Loucy (cell line): ENCODE data around the gene BCL2L1.

Experiments used
- H2AFZ ChIP-seq: fragments of 200-600 bp; sonication (generic); 2 replicates; pipeline ENCODE4 v1.6.0; 2016; ENCODE audit warnings: antibody characterized with exemption, mild to moderate bottlenecking, low read length, moderate library complexity
- H3F3A ChIP-seq: fragments of 200-600 bp; 2 replicates; pipeline ENCODE4 v1.6.0; 2016; ENCODE audit warnings: antibody characterized with exemption, low read depth, mild to moderate bottlenecking
- H3K27me3 ChIP-seq: fragments of 200-600 bp; sonication (generic); 2 replicates; pipeline ENCODE4 v1.6.1; 2014; ENCODE audit warnings: low read length, mild to moderate bottlenecking; ENCODE audit not compliant: insufficient read depth, poor library complexity, severe bottlenecking
- H3K36me3 ChIP-seq: fragments of 200-600 bp; sonication (generic); 2 replicates; pipeline ENCODE4 v1.6.1; 2016; ENCODE audit warnings: low read length; ENCODE audit not compliant: insufficient read depth
- H3K4me1 ChIP-seq: fragments of 200-600 bp; sonication (generic); 2 replicates; pipeline ENCODE4 v1.5.1; 2014; ENCODE audit warnings: low read length, mild to moderate bottlenecking; ENCODE audit not compliant: insufficient read depth, poor library complexity, severe bottlenecking
- H3K4me2 ChIP-seq: fragments of 200-600 bp; sonication (generic); 2 replicates; pipeline ENCODE4 v1.6.0; 2014; ENCODE audit warnings: antibody characterized with exemption, low read length, low read depth, mild to moderate bottlenecking; ENCODE audit not compliant: poor library complexity, severe bottlenecking
- H3K4me3 ChIP-seq: fragments of 200-600 bp; sonication (generic); 2 replicates; pipeline ENCODE4 v1.5.1; 2014; ENCODE audit warnings: low read length, mild to moderate bottlenecking, mixed read lengths; ENCODE audit not compliant: poor library complexity, severe bottlenecking
- H3K79me2 ChIP-seq: fragments of 200-600 bp; sonication (generic); 2 replicates; pipeline ENCODE4 v1.6.1; 2014; ENCODE audit warnings: low read length; ENCODE audit not compliant: insufficient read depth
- H3K9ac ChIP-seq: fragments of 200-600 bp; sonication (generic); 2 replicates; pipeline ENCODE4 v1.6.0; 2014; ENCODE audit warnings: mild to moderate bottlenecking, low read depth, low read length, moderate library complexity; ENCODE audit not compliant: poor library complexity, severe bottlenecking
- H3K9me2 ChIP-seq: fragments of 200-600 bp; sonication (generic); replicated peaks from 2 replicates; pipeline ENCODE4 v1.6.1; 2016; ENCODE audit warnings: low read depth, low read length, mixed read lengths
- H3K9me3 ChIP-seq: fragments of 200-600 bp; sonication (generic); 2 replicates; pipeline ENCODE4 v1.6.1; 2014; ENCODE audit warnings: mild to moderate bottlenecking, antibody characterized with exemption, low read length, low read depth; ENCODE audit not compliant: insufficient read depth
- H4K20me1 ChIP-seq: fragments of 200-600 bp; sonication (generic); 2 replicates; pipeline ENCODE4 v1.6.0; 2014; ENCODE audit warnings: antibody characterized with exemption, low read length, mild to moderate bottlenecking; ENCODE audit not compliant: insufficient read depth, poor library complexity, severe bottlenecking
- CTCF ChIP-seq: fragments of 200-600 bp; sonication (generic); conservative IDR thresholded peaks from 2 replicates; pipeline ENCODE4 v1.5.1; 2014; ENCODE audit warnings: mild to moderate bottlenecking, antibody characterized with exemption, low read length
- EZH2phosphoT487 ChIP-seq: fragments of 200-600 bp; IDR thresholded peaks from 2 replicates; pipeline ENCODE4 v1.6.1; 2018; ENCODE audit warnings: antibody characterized with exemption, mild to moderate bottlenecking, moderate library complexity, borderline replicate concordance

BCL2L1 gene

GRCh38 chr20:31667315-31668285 is 55.1 kb downstream of the BCL2L1 start:
- Histone ChIP-seq H3K9me3 (no peaks in the 10 kb centered on the region), H2AFZ (no peak overlapping the region), H4K20me1 (no peaks in the 10 kb centered on the region), H3K9ac (peak overlapping the region; percentile 40), H3K4me1 (peaks cover 23% of the 10 kb centered on the region), H3K9me2 (no peaks in the 10 kb centered on the region), H3K4me2 (peak overlapping the region; percentile 34), H3K79me2 (peaks cover 54% of the 10 kb centered on the region), H3K36me3 (peaks cover 50% of the 10 kb centered on the region; the same call in 1 of the 2 replicates), H3K4me3 (no peak overlapping the region), H3K27me3 (no peaks in the 10 kb centered on the region), H3F3A (no peaks in the 10 kb centered on the region)
- no peak for TF ChIP-seq EZH2phosphoT487
- TF ChIP-seq CTCF = no peak

- Histone ChIP-seq H4K20me1 (no peaks in the 10 kb centered on the region), H3K79me2 (peaks cover 45% of the 10 kb centered on the region), H3K4me3 (no peak overlapping the region), H3K9me3 (no peaks in the 10 kb centered on the region), H3K27me3 (no peaks in the 10 kb centered on the region), H3F3A (no peaks in the 10 kb centered on the region), H3K9me2 (no peaks in the 10 kb centered on the region), H3K4me1 (peaks cover 29% of the 10 kb centered on the region), H3K9ac (peak overlapping the region; percentile 40), H3K36me3 (peaks cover 48% of the 10 kb centered on the region; the same call in 1 of the 2 replicates), H2AFZ (no peak overlapping the region), H3K4me2 (peak overlapping the region; percentile 34)
- TF ChIP-seq EZH2phosphoT487 (no peak), CTCF (no peak)
Observed at GRCh38 chr20:31666258-31667042, 56.2 kb downstream of the BCL2L1 start.

- no peak overlapping the region for H3K9ac ChIP-seq
- H3K4me3 ChIP-seq = no peak overlapping the region
- no peaks in the 10 kb centered on the region for H3K9me2 ChIP-seq
- H3K27me3 ChIP-seq = no peaks in the 10 kb centered on the region
- no peak overlapping the region for H2AFZ ChIP-seq
- H3F3A ChIP-seq = no peaks in the 10 kb centered on the region
- TF ChIP-seq CTCF (no peak), EZH2phosphoT487 (no peak)
- H3K36me3 ChIP-seq = peaks cover 47% of the 10 kb centered on the region; the same call in 1 of the 2 replicates
- peaks cover 38% of the 10 kb centered on the region for H3K79me2 ChIP-seq
- H3K4me2 ChIP-seq = no peak overlapping the region
- no peaks in the 10 kb centered on the region for H3K9me3 ChIP-seq
- no peaks in the 10 kb centered on the region for H4K20me1 ChIP-seq
- H3K4me1 ChIP-seq = peaks cover 29% of the 10 kb centered on the region
Observed at GRCh38 chr20:31665753-31666152, 56.9 kb downstream of the BCL2L1 start.
